HEK293 (cell line): ENCODE data around the gene CARD10.
"Not testable (repeated sequence)": the region's sequence is repeated elsewhere in the genome, so short reads cannot be mapped to it uniquely, and the experiment has no call there.

Source experiments
- CTCF ChIA-PET: fragments of 350-600 bp; formaldehyde crosslinking; extraction: SDS; loops from one replicate; lab custom pipeline; 2021; ENCODE audit warnings: antibody characterized with exemption; lab: Yijun Ruan, JAX
- POLR2A ChIA-PET: fragments of 300-600 bp; formaldehyde crosslinking; extraction: SDS; loops from one replicate; lab custom pipeline; 2020; ENCODE audit warnings: antibody characterized with exemption, inconsistent platforms; lab: Yijun Ruan, JAX
- H3K27ac ChIP-seq: fragments of 200-500 bp; sonication (Bioruptor generic); 2 replicates; pipeline ENCODE4 v1.5.1; 2014; ENCODE audit warnings: low read depth, low read length, control low read depth, inconsistent platforms; ENCODE audit errors: extremely low read depth
- H3K36me3 ChIP-seq, 2 experiments: fragments of 200-500 bp in 1 of 2; sonication (Bioruptor generic) in 1 of 2; 1 replicate in 1 of 2; 2 replicates in 1 of 2; pipeline ENCODE4 v1.5.1; 2014 to 2017; ENCODE audit warnings: inconsistent platforms in 2 of 2, low read length in 2 of 2; ENCODE audit not compliant: control insufficient read depth in 2 of 2, insufficient read depth in 1 of 2
- H3K4me1 ChIP-seq: fragments of 200-500 bp; sonication (Bioruptor generic); 2 replicates; pipeline ENCODE4 v1.5.1; 2014; ENCODE audit warnings: mild to moderate bottlenecking, low read length, inconsistent platforms; ENCODE audit not compliant: control insufficient read depth, insufficient read depth
- H3K4me3 ChIP-seq: 2 replicates; pipeline ENCODE4 v1.5.1; 2011; ENCODE audit warnings: low read depth, mild to moderate bottlenecking, control low read depth, low read length, moderate library complexity
- H3K9me3 ChIP-seq: fragments of 200-500 bp; sonication (Bioruptor generic); 2 replicates; pipeline ENCODE4 v1.5.1; 2014; ENCODE audit warnings: low read depth, low read length, inconsistent platforms; ENCODE audit not compliant: control insufficient read depth, insufficient read depth
- ELK4 ChIP-seq: IDR thresholded peaks from 2 replicates; pipeline ENCODE4 v1.6.1; 2011; ENCODE audit warnings: mild to moderate bottlenecking, low read depth, low read length, borderline replicate concordance
- KLF8 ChIP-seq: fragments of 450-650 bp; formaldehyde crosslinking; IDR thresholded peaks from 2 replicates; pipeline ENCODE4 v1.5.1; 2016; ENCODE audit warnings: missing biosample characterization, missing genetic modification characterization
- PATZ1 ChIP-seq: fragments of 450-650 bp; formaldehyde crosslinking; IDR thresholded peaks from 2 replicates; pipeline ENCODE4 v1.5.1; 2016; ENCODE audit warnings: missing biosample characterization, missing genetic modification characterization
- PRDM6 ChIP-seq: fragments of 450-650 bp; formaldehyde crosslinking; IDR thresholded peaks from 2 replicates; pipeline ENCODE4 v1.5.1; 2017; ENCODE audit warnings: missing biosample characterization, missing genetic modification characterization
- SALL2 ChIP-seq: fragments of 450-650 bp; formaldehyde crosslinking; IDR thresholded peaks from 2 replicates; pipeline ENCODE4 v1.5.0; 2017; ENCODE audit warnings: missing biosample characterization, mild to moderate bottlenecking, missing genetic modification characterization, borderline replicate concordance
- SP7 ChIP-seq: fragments of 450-650 bp; formaldehyde crosslinking; IDR thresholded peaks from 2 replicates; pipeline ENCODE4 v1.5.1; 2016; ENCODE audit warnings: missing biosample characterization, missing genetic modification characterization
- TSHZ1 ChIP-seq: fragments of 450-650 bp; formaldehyde crosslinking; IDR thresholded peaks from 2 replicates; pipeline ENCODE4 v1.5.1; 2016; ENCODE audit warnings: missing biosample characterization, missing genetic modification characterization, borderline replicate concordance
- ZBTB7A ChIP-seq: fragments of 450-650 bp; formaldehyde crosslinking; IDR thresholded peaks from 2 replicates; pipeline ENCODE4 v1.5.1; 2016; ENCODE audit warnings: low read depth, missing biosample characterization, missing genetic modification characterization
- ZNF311 ChIP-seq: fragments of 450-650 bp; formaldehyde crosslinking; IDR thresholded peaks from 2 replicates; pipeline ENCODE4 v1.5.1; 2017; ENCODE audit warnings: missing biosample characterization, missing genetic modification characterization, borderline replicate concordance
- ZNF792 ChIP-seq: fragments of 450-650 bp; formaldehyde crosslinking; IDR thresholded peaks from 2 replicates; pipeline ENCODE4 v1.5.1; 2016; ENCODE audit warnings: missing biosample characterization, missing genetic modification characterization
- ZSCAN4 ChIP-seq: fragments of 450-650 bp; formaldehyde crosslinking; IDR thresholded peaks from 2 replicates; pipeline ENCODE4 v1.5.1; 2017; ENCODE audit warnings: missing biosample characterization, missing genetic modification characterization
- ZXDB ChIP-seq: fragments of 450-650 bp; formaldehyde crosslinking; IDR thresholded peaks from 2 replicates; pipeline ENCODE4 v1.5.1; 2016; ENCODE audit warnings: missing biosample characterization, missing genetic modification characterization

Gene CARD10

GRCh38 chr22:37529652-37530345 is 10.6 kb upstream of the CARD10 start:
- ChIA-PET POLR2A (interaction anchor here (1.3 kb wide), 1 partner anchor 79 kb away, joined by 3 read pairs; the partner anchor contains the start of gene GGA1), CTCF (interaction anchor here (0.6 to 3.3 kb wide), 6 partner anchors 9 to 212 kb away, joined by 3 to 31 read pairs (median 7); partner anchors contain the start of gene CDC42EP1)
- TF ChIP-seq ZBTB7A (tag by site-specific recombination) (no peak), ZNF792 (tag by site-specific recombination) (no peak), PRDM6 (tag by site-specific recombination) (no peak), KLF8 (tag by site-specific recombination) (no peak), ZNF311 (tag by site-specific recombination) (no peak), ELK4 (no peak), SALL2 (tag by site-specific recombination) (no peak), TSHZ1 (no peak), ZSCAN4 (tag by site-specific recombination) (no peak), SP7 (no peak), ZXDB (no peak), PATZ1 (tag by site-specific recombination) (no peak)
- H3K27ac ChIP-seq, result no peak overlapping the region
- peaks cover 5% of the 10 kb centered on the region for H3K4me1 ChIP-seq
- no peak overlapping the region for H3K4me3 ChIP-seq
- H3K9me3 ChIP-seq, result no peaks in the 10 kb centered on the region
- H3K36me3 ChIP-seq, result no peaks in the 10 kb centered on the region

- CTCF ChIA-PET, result interaction anchor here (0.6 to 3.3 kb wide), 10 partner anchors 8 to 289 kb away, joined by 3 to 31 read pairs (median 4); no protein-coding TSS in a partner anchor
- not testable (repeated sequence) for H3K9me3 ChIP-seq, H3K36me3 ChIP-seq, H3K27ac ChIP-seq, H3K4me1 ChIP-seq, H3K4me3 ChIP-seq
- POLR2A ChIA-PET, result interaction anchor here (0.5 kb wide), 1 partner anchor 129 kb away, joined by 3 read pairs; no protein-coding TSS in a partner anchor
Observed at GRCh38 chr22:37527952-37528351, 8.7 kb upstream of the CARD10 start.
